Progenitor cell of endocrine pancreas (in vitro differentiated cells): Measurements from ENCODE around the gene SLC25A38. TPM values are rescaled to one million over a fixed set of nuclear protein-coding genes. Genes with fewer than 3 reads are reported as not detected.
A peak's percentile ranks its signal among the peaks of the same experiment; 100 is the strongest.

Source experiments
- DNase-seq: peaks from one replicate; pipeline ENCODE4 v3.0.0; 2021; ENCODE audit warnings: low spot score; ENCODE audit not compliant: unreplicated experiment
- H3K27ac Mint-ChIP-seq: 2 replicates; pipeline ENCODE4 v1.8.0; 2021; ENCODE audit warnings: mild to moderate bottlenecking, moderate library complexity, mixed read lengths
- H3K27me3 Mint-ChIP-seq: 2 replicates; pipeline ENCODE4 v1.8.0; 2021; ENCODE audit warnings: mixed read lengths
- H3K36me3 Mint-ChIP-seq: 2 replicates; pipeline ENCODE4 v1.8.0; 2022; ENCODE audit warnings: mixed read lengths; ENCODE audit not compliant: insufficient read depth
- H3K4me1 Mint-ChIP-seq: 2 replicates; pipeline ENCODE4 v1.8.0; 2021; ENCODE audit warnings: low read depth, mixed read lengths
- H3K4me3 Mint-ChIP-seq: 2 replicates; pipeline ENCODE4 v1.8.0; 2021; ENCODE audit warnings: low read depth, mild to moderate bottlenecking, moderate library complexity, mixed read lengths
- H3K9me3 Mint-ChIP-seq: 2 replicates; pipeline ENCODE4 v1.8.0; 2021; ENCODE audit warnings: low read depth, mixed read lengths
- total RNA-seq: library from RNA; stranded (reverse); gene quantifications from 2 replicates; pipeline ENCODE4 v1.2.1, GENCODE V29; 2021
- TF ChIP-seq, protein P1 (sequence below): fragments of 200-600 bp; sonication (generic); IDR thresholded peaks from one replicate; pipeline ENCODE4 v1.5.0; 2021; ENCODE audit warnings: antibody characterized with exemption, mild to moderate bottlenecking; ENCODE audit not compliant: unreplicated experiment

Gene SLC25A38
- total RNA-seq, 1 donor from 2014 or later: 38.0 TPM

DNA sequence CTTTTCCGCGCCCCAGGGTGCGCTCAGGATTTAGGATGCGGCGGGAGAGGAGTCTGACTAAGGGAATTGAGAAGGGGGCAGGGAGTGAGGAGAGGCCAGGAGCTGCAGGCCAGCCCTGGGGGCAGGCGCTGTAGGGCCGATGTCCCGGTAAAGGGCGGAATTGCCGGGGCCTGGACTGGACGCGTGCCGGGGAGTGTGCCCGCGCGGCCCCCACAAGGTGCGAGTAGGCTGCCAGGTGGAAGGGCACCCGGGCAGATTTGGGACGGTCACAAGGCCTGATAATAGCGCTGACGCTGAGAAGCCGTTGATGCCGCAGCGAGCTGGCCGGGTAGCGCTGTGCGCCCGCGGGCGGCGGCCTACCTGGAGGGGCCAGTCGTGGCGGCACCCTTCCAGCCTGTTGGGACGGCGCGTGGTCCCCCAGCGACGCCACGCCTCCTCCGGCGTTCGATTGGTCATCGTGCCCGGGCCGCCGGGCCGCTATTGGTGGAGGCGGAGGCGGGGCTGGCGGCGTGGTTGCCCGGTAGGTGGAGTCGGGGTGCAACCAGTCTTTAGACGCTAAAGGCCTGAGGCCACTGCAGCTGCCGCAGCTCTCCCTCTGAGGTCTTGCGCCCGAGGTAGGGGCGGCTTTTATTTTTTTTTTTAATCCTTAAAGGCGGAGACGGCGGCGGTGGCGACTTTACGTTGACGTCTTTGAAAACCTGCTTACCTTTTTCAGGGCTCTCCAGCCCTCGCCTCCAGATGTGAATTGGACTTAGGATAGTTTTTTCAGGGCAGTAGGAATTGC lies 903 bp downstream of the SLC25A38 start:
- peaks cover 44% of the 10 kb centered on the region for H3K4me1 Mint-ChIP-seq
- TF ChIP-seq, protein P1, sequence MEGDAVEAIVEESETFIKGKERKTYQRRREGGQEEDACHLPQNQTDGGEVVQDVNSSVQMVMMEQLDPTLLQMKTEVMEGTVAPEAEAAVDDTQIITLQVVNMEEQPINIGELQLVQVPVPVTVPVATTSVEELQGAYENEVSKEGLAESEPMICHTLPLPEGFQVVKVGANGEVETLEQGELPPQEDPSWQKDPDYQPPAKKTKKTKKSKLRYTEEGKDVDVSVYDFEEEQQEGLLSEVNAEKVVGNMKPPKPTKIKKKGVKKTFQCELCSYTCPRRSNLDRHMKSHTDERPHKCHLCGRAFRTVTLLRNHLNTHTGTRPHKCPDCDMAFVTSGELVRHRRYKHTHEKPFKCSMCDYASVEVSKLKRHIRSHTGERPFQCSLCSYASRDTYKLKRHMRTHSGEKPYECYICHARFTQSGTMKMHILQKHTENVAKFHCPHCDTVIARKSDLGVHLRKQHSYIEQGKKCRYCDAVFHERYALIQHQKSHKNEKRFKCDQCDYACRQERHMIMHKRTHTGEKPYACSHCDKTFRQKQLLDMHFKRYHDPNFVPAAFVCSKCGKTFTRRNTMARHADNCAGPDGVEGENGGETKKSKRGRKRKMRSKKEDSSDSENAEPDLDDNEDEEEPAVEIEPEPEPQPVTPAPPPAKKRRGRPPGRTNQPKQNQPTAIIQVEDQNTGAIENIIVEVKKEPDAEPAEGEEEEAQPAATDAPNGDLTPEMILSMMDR: no peak
- H3K36me3 Mint-ChIP-seq: no peaks in the 10 kb centered on the region
- DNase-seq: peak; percentile 95
- H3K4me3 Mint-ChIP-seq: peak overlapping the region; percentile 99
- H3K27ac Mint-ChIP-seq: peak overlapping the region; percentile 100
- no peaks in the 10 kb centered on the region for H3K9me3 Mint-ChIP-seq
- no peaks in the 10 kb centered on the region for H3K27me3 Mint-ChIP-seq

DNA sequence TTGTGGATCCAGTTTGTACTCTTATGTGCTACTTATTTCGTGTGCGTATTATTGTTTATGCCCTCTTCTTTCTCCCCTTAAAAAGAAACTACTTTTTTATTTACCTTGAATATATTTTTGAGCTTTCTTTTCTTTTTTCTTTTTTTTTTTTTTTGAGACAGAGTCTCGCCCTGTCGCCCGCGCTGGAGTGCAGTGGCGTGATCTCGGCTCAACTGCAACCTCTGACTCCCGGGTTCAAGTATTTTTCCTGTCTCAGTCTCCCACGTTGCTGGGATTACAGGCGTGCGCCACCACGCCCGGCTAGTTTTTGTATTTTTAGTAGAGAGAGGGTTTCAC lies 1.5 kb downstream of the SLC25A38 start:
- no peaks in the 10 kb centered on the region for H3K27me3 Mint-ChIP-seq
- TF ChIP-seq, protein P1: no peak
- no peak for DNase-seq
- H3K4me1 Mint-ChIP-seq: peaks cover 39% of the 10 kb centered on the region
- peaks cover 1% of the 10 kb centered on the region for H3K36me3 Mint-ChIP-seq
- no peaks in the 10 kb centered on the region for H3K9me3 Mint-ChIP-seq
- H3K4me3 Mint-ChIP-seq: peak overlapping the region; percentile 99
- H3K27ac Mint-ChIP-seq: peak overlapping the region; percentile 93

DNA sequence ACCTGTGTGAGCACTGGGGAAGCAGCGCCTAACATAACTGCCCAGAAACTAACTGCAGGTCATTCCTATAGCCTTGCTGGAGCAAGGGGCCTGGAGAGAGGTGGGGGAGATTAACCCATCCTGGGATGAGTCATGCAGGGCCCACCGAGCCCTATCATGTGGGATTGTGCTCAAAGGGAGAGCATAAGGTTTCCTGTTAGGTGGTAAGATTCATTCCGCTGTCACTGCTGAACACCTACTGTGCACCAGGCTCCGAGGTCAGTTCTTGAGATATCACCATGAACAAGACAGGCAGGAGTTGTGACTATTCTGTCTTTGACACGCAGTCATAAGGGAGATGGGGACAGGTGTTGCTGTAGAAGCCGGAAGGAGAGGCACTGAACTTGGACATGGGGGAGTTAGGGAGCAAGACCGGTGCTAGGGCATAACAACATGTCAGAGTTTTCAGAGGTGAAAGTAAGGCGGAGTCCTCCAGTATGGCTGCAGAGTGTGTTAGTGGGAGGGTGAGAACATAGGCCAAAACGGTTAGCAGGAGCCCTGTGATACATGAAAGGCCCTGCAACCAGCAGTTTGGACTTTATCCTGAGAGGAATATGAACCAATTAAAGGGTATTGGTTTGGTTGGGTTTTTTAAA lies 2.4 kb downstream of the SLC25A38 start:
- Mint-ChIP-seq H3K27me3 (no peaks in the 10 kb centered on the region), H3K9me3 (no peaks in the 10 kb centered on the region), H3K36me3 (peaks cover 7% of the 10 kb centered on the region), H3K4me3 (peak overlapping the region; percentile 99), H3K27ac (peak overlapping the region; percentile 17), H3K4me1 (peaks cover 35% of the 10 kb centered on the region)
- TF ChIP-seq, protein P1: no peak
- no peak for DNase-seq

DNA sequence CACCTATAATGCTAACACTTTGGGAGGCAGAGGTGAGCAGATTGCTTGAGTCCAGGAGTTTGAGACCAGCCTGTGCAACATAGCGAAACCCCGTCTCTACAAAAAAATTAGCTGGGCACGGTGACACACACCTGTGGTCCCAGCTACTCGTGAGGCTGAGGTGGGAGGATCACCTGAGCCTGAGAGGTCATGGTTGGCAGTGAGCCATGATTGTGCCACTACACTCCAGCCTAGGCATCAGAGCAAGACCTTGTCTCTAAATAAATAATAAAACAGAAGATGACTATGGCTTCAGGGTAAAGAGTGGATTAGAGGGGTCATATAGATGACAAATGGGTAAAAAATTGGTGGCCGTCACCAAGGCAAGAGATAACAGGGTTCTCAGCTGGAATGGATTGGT lies 3.1 kb downstream of the SLC25A38 start:
- no peak overlapping the region for H3K4me3 Mint-ChIP-seq
- H3K27me3 Mint-ChIP-seq: no peaks in the 10 kb centered on the region
- H3K36me3 Mint-ChIP-seq: peaks cover 12% of the 10 kb centered on the region
- peak overlapping the region; percentile 25 for H3K27ac Mint-ChIP-seq
- TF ChIP-seq, protein P1: no peak
- DNase-seq: no peak
- H3K4me1 Mint-ChIP-seq: peaks cover 35% of the 10 kb centered on the region
- no peaks in the 10 kb centered on the region for H3K9me3 Mint-ChIP-seq

DNA sequence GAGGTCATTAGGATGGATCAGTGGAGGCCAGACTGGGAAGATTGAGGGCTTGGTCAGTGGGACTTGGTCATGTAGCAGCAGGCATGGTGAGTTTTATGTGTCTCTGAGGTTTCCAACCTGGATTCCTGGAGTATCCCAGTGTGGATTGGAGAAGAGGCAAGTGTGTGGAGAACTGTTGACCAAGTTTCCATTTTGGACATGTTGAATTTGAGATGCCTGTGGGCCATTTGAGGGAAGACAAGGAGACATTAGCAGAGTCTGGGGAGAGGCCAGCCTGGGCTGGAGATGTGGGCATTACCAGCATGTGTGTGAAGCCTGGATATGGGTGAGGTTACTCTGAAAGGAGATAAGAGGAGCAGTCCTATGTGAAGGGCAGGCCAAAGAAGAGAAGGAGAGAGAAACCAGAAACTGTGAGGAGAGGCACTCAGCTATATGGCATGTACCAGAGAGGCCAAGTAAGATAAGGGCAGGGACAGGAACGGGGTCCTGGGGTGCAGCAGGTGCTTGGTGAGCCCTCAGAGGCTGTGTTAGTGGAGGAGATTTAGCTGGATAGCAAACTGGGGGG lies 4.3 kb downstream of the SLC25A38 start:
- TF ChIP-seq, protein P1: no peak
- Mint-ChIP-seq H3K4me1 (peaks cover 31% of the 10 kb centered on the region), H3K4me3 (no peak overlapping the region), H3K9me3 (no peaks in the 10 kb centered on the region), H3K27ac (no peak overlapping the region), H3K36me3 (peaks cover 18% of the 10 kb centered on the region), H3K27me3 (no peaks in the 10 kb centered on the region)
- no peak for DNase-seq
